SIG-M5 (cell line): ENCODE results near the gene SP140.
"Not testable (repeated sequence)": the region's sequence is repeated elsewhere in the genome, so short reads cannot be mapped to it uniquely, and the experiment has no call there.

Source experiments
- DNase-seq: peaks from one replicate; lab custom pipeline; 2025; lab: John Stamatoyannopoulos, UW

SP140 gene

DNA sequence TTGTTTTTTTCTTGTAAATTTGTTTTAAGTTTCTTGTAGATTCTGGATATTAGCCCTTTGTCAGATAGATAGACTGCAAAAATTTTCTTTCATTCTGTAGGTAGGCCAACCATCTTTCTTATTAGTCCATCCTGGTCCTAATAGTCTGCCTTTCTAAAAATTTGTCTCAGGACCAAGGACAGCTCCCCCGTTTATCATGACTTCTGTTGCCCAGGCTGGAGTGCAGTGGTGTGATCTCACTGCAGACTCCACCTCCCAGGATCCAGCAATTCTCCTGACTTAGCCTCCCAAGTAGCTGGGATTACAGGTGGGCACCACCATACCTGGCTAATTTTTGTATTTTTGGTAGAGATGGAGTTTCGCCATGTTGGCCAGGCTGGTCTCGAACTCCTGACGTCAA, 63.8 kb downstream of the SP140 start:
- not testable (repeated sequence) for DNase-seq

DNA sequence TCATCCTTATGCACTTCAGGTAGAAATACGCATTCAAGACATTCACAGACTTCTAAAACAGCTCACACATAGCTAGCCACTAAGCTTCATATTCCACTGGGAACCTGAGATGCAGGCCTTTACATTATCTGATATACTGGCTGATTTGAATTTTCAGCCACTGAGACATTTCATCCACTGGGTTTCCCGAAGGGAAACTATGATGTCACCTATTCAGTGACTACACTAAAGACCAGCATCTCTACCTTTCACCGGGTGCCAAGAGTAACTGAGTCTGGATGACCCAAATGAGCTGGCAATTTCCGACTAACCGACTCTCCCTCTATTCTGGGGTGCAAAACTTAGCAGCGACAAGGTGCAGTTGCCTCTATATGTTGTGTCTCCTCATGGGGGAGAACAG, 69.7 kb downstream of the SP140 start:
- DNase-seq = no peak

DNA sequence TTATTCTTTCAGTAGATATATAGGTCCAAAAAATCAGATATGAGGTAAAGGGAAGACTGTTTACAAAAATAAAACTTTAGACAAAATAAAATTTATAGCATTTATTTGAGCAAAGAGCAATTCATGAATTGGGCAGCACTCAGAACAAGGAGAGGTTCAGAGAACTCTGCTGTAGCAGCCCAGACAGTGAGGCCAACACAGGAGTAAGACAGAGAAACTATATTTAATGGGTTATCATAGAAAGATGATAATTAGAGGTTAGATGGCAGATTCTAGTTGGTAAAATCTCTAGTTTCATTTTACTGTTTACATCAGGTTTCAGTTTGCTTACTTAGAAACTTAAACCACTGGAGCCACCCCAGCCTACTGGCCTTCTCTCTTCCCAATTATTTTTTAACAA, 71.4 kb downstream of the SP140 start:
- no peak for DNase-seq

DNA sequence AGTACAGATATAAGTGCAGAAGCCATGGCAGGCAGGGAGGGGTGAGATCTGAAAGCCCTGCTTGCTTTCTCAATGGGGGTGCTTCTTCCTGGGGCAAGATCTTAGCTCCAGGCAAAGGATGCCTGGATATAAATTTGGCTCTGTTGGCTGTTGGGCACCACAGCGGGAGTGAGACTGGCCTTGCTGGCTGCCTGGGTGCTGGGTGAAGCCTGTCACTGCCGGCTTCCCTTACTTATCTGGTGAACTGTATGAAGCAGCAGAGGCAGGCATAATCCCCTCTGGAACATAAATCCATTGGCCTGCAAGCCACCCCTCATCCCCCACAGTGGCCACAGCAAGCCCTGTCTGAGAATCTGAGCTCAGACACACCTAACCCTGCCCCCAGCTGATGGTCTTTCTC, 74.1 kb downstream of the SP140 start:
- no peak for DNase-seq

DNA sequence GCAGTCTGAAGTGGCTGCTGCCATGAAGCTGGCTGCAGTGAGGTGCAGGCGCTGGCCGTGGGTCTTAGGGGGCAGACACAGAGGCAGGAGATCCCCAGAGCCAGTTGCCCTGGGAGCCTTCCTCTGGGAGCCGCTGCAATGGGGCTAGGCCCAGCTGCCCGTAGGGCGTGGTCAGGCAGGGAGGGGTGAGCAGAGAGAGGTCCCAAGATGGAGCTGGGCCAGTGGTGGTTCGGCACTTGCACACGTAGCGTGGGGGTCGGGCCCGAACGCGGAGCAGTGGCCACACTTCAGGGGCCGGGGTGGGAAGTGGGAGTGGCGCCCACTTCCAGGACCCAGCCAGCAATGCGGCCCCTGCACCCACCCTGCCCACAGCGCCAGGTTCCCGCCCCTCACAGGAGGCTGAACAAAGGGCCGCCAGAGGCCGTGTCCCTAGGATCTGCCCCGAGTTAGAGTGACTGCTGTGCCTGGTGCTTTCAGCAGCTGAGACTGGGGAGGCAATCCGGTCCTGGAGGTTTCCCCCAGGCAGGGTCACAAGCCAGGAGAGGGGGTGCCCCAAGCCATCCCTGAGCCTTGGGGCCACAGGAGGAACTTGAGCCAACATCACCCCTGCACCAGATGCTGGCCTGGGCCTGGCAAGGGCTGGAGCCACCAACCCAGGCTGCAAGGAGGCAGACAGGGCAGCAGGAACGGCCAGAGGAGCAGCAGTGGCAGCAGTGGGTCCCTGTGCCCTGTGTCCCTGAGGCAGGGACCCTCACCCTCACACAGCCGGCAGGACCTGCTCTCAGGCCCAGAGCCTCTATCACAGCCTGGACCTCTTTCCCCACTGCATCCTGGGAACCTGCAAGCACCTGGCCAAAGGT, 80.1 kb downstream of the SP140 start:
- no peak for DNase-seq

DNA sequence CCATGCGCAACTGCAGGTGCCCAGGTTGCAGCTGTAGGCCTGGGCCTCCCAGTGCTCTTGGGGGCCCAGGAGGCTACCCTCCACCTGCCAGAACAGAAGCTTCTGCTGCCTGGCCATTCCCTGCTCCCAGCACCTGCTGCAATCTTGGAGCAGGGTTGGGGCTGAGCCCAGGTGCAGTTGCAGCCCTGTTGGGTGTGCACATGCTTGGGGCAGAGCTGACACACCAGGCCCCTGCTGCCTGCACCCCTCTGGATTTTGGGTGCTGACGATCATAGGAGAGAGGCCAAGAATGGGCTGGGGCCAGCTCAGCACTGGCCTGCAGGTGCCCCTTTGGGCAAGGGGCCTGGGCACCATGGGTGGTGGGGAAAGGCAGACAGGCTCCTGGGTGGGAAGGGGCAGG, 80.9 kb downstream of the SP140 start:
- no peak for DNase-seq

DNA sequence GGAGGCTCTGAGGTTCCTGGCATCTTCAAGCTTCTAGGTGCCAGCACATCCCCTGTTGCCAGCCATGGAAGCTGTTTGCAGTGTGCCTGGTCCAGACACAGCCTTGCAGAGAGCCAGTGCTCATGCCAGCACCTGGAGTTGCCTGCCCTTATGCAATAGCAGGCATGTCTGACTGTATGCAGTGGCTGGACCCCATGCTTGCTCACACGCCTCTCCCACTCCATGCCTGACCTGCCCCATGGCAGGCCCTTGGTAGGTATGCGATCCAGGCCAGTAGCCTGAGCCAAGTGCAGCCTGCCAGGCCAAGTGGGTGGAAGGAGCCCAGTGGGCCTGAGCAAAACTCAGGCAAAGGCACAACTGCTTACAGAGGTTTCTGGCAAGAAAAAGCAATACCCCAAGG, 81.9 kb downstream of the SP140 start:
- no peak for DNase-seq

DNA sequence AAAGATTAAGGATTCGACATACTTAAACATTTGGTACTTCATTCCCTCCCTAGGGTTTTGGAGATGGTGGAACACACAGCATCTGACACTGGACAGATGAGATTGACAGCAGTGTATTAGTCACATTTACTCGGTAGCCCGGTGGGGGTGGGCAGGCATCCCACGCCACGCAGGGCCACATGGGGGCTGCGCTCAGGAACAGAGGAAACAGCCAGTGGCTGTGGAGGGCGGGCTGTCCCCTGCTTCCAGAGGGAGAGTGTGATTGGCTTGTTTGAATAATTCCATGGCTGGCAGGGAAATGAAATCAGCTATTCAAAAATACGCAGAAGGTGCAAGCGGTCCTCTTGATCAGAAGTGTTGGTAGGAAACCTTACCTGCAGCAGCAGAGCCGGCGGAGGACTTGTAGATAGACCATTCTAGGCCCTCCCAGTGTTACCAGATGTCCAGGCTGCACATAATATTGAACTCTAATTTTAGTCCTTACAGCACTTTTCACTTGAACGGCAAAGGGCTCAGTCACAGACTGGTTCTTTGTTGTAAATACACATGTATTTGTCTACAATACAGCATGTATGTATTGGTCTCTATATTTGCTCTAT, 83.0 kb downstream of the SP140 start:
- no peak for DNase-seq

DNA sequence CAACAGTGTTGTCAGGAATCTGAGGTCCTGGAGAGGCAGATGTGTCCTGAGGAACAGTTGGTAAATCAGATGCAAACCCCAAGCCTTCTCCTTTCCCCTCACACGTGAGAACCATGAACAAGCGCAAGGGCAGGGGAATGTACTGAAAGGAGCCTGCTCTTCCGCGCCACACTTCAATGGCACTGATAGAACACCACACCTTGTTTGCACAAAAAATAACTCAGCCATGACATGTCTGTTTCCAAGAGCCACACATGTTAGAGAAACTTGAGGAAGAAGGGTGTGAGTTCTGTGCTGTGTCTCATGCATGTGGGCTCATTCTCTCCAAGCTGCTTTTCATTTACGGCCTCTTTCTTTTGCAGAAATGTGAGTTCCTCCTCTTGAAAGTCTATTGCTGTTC, 85.3 kb downstream of the SP140 start:
- not testable (repeated sequence) for DNase-seq

DNA sequence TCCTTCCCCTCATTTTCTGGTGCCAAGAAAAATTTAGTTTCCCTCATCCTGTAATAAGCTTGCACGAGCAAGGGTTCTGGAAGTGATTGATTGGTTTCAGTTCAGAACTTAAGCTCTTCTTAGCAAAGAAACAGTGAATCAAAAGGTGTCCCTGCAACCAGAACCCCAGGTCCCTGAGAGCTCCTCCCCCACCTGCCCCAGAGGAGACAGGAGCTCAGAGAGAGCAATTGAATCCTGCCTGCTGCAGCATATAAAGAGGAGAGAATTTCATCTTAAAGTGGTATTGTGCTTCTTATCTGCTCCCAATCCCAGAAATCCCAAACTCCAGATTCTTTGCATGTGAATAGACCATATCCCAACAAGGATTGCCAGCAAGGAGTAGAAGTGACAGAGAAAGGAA, 86.1 kb downstream of the SP140 start:
- not testable (repeated sequence) for DNase-seq

DNA sequence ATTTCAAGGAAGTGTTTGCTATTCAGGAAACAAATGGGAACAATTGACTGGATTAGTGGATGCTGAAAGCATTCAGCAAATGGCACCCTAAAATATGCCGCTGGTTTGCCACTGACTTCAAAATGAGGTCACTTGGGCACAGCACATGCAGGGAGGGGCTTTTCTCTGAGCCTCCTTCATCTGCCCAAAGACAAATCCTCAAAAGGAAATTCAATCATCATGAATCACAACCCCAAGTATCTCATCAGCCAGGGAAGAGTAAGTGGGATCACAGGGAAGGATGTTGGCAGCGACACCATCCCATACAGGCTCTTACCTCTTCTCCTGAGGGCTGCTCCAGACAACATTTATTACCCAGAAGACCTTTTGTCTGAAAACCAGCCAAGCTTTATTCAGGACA, 87.1 kb downstream of the SP140 start:
- no peak for DNase-seq

DNA sequence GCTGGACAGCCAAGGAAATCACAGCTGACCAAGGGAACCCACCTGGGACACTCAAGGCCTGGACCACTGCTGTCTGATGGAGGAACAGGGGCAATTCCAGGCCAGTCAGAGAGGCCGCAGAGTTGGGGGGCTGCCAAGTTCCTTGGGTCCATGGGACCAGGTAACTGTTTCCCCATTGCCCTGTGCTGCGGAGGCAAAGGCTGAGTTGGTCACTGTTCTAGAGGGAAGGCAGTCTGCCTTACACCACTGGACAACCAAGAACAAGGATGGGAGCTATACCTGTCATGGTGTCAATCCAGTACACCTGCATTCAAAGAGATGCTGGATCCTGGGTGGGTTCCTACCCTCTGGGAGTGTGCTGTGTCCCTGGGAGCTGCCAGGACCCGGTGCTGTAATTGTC, 91.8 kb downstream of the SP140 start:
- no peak for DNase-seq

DNA sequence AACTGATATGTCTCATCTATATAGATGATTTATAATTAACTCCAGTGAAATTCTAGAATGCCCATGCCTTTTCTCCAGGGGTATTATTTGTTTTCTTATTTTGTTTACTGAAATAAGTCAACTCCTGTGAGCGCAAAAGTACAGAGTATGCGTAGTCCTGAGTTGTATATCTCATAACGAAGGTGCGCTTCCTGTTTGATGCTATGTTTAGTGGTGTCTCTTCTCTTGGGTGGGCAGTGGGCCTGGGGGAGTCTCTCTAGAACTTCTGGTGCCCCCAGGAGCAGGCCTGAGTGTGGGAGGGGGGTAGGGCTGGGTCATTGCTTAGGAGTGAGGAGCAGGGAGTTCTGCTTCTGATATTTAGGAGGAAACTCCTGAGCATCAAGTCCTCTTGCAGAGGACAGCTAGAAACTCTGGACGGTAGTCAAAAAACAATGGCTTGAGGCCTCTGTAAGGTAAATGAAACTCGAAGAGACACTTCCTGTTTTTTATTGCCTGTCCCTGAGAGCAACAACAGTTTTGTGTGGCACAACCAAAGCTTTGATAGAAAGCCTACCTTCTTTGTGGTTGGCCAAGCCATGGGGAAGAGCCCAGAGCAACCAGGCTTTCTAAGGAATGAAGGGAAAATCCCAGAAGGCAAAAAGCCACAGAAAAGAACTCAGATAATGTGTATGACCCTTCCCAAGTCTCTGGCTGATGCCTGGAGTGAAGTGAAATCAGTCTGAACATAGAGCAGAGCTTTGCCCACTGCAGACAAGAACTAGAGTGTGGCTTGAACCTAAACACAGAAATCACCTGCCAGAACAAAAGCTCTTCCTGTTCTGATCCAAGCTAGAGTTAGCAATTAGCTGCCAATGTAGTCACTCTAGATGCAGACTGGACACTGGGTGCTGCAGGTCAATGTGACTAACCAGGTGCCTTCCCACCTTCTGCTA, 92.9 kb downstream of the SP140 start:
- no peak for DNase-seq

DNA sequence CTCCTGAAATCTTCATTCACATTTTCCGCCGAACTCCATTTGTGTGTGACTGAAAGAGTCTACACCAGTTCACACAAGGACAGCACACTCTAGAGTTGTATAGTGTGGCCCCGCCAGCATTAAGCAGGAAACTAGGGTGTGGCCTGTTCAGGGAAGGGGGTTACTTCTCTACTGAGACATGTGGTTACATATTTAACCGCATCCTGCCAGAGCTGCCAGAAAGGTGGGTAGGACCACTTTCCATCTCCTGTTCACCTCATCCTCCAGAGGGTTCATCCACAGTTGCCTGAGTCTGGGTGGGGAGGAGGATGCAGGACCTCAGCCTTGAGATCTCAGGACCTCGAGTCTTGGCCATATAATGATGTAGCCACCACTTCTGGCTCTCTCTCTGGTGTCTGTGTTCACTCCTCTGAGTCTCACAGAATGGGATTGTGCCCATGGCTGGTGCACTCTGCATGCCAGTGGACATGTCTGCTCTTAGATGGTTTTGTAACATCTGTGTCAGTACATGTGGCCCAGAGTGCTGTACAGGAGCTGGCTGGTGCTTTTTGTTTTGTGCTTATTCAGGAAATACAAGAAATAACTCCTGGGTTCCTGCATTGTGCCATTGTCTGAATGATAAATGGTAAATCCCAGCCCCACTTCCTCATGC, 93.8 kb downstream of the SP140 start:
- DNase-seq = no peak

DNA sequence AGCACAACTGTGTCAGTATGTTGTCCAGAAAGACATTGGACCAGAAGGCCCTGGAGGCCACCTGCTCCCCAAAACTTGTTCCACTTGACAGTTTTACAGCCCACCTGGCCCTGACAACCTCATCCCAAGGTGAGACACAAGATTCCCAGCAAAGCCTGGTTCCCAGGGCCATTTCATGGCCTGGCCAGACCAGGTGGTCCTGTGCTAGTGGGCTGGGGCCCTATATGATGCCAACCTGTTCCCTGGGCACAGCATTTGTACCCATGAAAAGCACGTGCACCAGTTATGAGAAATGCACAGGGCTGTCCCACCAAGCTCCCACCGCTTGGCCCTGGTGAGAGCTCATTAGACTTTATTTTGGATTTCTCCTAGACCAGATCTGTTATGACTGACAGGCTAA, 95.5 kb downstream of the SP140 start:
- no peak for DNase-seq

DNA sequence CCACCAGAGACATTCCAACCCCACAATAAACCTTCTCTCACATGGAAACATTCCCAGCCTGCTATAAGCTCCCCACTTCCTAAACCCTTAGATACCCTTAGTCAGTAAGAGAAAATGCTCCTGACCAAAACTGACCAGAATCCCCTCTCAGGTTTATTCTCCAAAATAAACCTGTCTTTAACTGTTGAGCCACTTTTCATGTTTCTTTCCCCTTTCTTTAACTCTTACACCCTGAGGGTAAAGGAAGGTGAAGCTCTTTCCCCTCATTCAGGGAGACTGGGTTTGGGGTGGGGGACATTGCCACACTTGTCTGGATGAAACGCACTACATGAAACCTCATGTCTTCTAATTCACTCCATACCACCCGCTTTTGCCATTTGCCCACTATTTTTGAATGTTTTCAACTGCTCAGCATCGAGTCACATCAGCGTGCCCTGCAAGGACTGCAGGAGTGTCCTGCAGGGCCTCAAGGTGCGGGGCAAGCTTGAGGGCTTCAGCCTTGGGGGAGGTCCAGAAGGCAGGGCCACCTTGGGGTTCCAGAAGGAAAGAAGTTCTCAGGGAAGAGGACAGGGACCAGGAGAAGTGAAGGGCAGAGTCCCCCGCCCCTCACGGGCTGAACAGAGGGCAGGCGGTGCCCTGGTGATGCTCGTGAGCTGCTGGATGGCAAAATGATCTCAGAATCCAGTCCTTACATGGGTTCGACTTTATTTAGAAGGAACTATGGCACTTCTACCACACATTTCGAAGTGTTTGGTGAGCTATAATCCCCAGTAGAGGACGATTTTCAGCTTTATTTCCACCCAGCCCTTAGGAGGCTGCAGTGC, 97.2 kb downstream of the SP140 start:
- DNase-seq = no peak

DNA sequence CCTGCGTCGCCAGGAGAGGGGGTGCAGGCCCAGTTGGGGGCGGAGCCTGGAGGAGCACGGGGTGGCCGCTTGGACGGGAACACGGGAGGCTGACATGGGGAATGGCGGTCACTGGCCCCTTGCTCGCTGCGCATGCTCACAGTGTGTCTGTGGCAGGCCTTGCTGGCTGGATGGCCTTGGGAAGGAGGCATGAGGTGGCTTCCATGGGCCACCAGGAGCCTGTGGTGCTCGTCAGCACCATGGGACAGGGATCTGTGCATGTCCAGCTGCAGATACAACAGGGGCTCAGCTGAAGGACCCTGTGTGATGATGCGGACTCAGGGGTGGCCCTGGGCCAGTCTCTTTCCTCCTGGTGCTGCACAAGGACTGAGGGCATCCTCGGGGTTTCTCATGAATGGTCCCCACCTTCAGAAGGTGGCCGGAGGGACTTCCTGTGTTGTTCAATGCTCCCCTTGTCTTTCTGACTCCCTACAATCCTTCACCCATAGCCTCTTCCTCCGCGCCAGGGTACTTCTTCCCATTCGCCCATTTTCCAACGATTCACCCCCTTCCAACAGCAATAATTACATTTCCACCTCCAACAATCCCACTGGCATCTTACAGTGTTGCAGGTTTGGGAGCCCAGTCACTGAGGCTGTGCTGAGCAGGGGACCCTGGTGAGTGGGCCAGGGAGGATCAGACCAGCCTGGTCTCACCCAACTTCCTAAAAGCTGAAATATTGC, 98.0 kb downstream of the SP140 start:
- DNase-seq = no peak

DNA sequence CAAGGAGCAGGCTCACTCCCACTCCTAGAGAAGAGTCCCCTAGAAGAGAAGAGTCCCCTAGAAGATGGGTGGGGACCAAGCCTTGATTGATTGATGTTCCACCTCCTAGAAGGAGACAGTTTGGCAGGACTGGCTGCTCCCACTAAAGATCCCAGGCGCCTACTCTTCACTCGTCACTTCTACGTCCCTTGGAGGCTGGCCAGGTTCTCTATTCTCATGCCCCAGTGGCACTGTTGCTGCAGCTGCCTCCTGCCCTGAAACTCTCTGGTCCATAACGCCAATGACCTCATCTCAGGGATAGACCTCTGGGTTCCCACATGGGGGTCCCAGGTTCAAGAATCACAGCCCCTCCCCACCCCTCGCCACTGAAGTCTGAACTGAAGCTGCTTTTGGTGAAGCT, 99.0 kb downstream of the SP140 start:
- no peak for DNase-seq

DNA sequence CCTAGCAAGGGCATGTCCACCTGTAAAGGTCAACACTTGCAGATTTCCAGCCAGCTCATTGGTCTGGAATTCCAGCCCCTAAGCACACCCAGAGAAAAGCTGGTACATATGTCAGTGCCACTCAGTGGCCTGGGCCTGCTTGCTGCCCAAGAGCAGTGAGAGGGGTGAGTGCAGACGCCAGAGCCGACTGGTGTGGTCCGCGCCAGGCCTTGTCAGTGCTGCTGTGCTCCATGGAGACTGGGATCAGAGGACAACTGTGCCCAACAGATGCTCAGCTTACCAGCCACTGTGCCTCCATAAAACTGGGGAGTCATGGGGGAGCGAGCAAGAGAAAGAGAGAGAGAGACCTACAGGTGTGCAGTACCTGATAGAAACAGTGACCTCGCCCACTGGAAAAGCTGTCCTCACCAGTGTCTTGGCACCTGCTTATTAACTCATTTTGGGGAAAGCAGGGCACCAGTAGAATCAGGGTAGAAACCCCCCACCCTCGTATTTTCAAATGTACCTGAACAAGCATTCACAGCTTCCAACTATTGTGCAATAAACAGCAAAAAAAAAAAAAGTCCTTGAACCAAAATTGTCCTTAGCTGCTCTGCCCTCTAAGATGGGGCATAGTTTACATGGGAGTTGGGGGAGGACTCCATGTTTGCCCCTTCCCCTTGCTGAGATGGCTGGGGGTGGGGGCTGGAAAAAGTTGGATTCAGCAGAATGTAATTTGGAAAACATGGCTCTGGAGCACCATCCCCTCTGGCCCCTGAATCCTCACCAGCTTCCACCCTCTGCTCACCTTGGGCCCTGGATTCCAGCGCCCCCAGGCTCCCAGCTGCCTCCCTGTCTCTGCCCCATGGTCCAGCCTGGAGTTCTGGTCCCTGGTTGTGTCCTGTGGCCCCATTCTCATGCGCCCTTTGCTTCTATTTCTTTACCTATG, 100.0 kb downstream of the SP140 start:
- DNase-seq = no peak
